Measurements from ENCODE around the gene STX8. TPM values are rescaled to one million over a fixed set of nuclear protein-coding genes. Genes with fewer than 3 reads are reported as not detected.

Gene STX8
- total RNA-seq, 1 experiment from 2014 or later, result 50.3 TPM

DNA sequence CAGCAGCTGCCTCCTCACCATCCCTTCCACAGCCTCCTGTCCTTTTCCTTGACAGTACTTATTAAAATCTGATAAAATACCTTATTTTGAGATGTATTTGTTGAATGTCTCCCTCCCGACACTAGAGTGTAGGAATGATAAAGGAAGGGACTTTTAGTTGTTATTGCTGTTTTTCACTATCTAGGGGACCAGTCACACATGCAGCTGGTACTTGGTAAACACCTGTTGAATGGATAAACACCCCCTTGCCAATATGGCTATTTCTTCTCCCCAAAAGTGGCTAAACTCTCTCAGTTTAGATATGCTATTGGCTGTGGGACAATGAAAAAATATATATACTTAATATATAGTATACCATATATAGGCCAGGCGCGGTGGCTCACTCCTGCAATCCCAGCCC is 96.7 kb downstream of the STX8 start:
- in situ Hi-C loops (cut with HindIII; ENCODE audit: low pct_unique_long_range_greater_than_20kb, low sequenced_read_pairs), result no loop called here
- BruUV-seq (replicated peaks), result no TSS peak
- Histone ChIP-seq H3K4me1 (ENCODE audit: control insufficient read depth, insufficient read depth, low read length) (no peaks in the 10 kb centered on the region), H3K27me3 (ENCODE audit: control insufficient read depth, insufficient read depth, low read length) (no peaks in the 10 kb centered on the region), H3K27ac (ENCODE audit: low read length) (no peak overlapping the region), H3K9me3 (ENCODE audit: control insufficient read depth, insufficient read depth, low read depth, low read length) (no peaks in the 10 kb centered on the region), H3K36me3 (ENCODE audit: control insufficient read depth, insufficient read depth, low read length) (no peaks in the 10 kb centered on the region; the same call in 1 of the 2 replicates), H3K4me3 (ENCODE audit: low read depth in 2 of 2, low read length in 2 of 2) (no peak overlapping the region)
- ATAC-seq (no peak), DNase-seq (ENCODE audit: low read depth, low spot score) (no peak)
- TF ChIP-seq POLR2AphosphoS5 (IDR thresholded peaks at IDR 0.05; ENCODE audit: low read depth, low read length), result no peak
- TF ChIP-seq TCF7L2 (IDR thresholded peaks at IDR 0.05; ENCODE audit: low read depth, low read length), result no peak
- TF ChIP-seq SIN3A (IDR thresholded peaks at IDR 0.05; ENCODE audit: borderline replicate concordance, insufficient read depth, low read depth, low read length), result no peak
- TF ChIP-seq, protein P1, sequence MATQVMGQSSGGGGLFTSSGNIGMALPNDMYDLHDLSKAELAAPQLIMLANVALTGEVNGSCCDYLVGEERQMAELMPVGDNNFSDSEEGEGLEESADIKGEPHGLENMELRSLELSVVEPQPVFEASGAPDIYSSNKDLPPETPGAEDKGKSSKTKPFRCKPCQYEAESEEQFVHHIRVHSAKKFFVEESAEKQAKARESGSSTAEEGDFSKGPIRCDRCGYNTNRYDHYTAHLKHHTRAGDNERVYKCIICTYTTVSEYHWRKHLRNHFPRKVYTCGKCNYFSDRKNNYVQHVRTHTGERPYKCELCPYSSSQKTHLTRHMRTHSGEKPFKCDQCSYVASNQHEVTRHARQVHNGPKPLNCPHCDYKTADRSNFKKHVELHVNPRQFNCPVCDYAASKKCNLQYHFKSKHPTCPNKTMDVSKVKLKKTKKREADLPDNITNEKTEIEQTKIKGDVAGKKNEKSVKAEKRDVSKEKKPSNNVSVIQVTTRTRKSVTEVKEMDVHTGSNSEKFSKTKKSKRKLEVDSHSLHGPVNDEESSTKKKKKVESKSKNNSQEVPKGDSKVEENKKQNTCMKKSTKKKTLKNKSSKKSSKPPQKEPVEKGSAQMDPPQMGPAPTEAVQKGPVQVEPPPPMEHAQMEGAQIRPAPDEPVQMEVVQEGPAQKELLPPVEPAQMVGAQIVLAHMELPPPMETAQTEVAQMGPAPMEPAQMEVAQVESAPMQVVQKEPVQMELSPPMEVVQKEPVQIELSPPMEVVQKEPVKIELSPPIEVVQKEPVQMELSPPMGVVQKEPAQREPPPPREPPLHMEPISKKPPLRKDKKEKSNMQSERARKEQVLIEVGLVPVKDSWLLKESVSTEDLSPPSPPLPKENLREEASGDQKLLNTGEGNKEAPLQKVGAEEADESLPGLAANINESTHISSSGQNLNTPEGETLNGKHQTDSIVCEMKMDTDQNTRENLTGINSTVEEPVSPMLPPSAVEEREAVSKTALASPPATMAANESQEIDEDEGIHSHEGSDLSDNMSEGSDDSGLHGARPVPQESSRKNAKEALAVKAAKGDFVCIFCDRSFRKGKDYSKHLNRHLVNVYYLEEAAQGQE (IDR thresholded peaks at IDR 0.05; ENCODE audit: insufficient read depth in 1 of 2, low read depth in 2 of 2, low read length in 1 of 2), result no peak
- TF ChIP-seq, protein P2, sequence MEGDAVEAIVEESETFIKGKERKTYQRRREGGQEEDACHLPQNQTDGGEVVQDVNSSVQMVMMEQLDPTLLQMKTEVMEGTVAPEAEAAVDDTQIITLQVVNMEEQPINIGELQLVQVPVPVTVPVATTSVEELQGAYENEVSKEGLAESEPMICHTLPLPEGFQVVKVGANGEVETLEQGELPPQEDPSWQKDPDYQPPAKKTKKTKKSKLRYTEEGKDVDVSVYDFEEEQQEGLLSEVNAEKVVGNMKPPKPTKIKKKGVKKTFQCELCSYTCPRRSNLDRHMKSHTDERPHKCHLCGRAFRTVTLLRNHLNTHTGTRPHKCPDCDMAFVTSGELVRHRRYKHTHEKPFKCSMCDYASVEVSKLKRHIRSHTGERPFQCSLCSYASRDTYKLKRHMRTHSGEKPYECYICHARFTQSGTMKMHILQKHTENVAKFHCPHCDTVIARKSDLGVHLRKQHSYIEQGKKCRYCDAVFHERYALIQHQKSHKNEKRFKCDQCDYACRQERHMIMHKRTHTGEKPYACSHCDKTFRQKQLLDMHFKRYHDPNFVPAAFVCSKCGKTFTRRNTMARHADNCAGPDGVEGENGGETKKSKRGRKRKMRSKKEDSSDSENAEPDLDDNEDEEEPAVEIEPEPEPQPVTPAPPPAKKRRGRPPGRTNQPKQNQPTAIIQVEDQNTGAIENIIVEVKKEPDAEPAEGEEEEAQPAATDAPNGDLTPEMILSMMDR (IDR thresholded peaks at IDR 0.05), result no peak
- CTCF ChIA-PET, result no interaction called here
- POLR2A ChIA-PET, result no interaction called here
- intact Hi-C loops (cut with micrococcal nuclease; ENCODE audit: unreplicated experiment), result loop anchor here (5.0 kb wide), 1 partner anchor 92 kb away; no protein-coding TSS in a partner anchor

- intact Hi-C loops (cut with micrococcal nuclease; ENCODE audit: unreplicated experiment), result loop anchor here (5.0 kb wide), 1 partner anchor 88 kb away; no protein-coding TSS in a partner anchor
- in situ Hi-C loops (cut with HindIII; ENCODE audit: low pct_unique_long_range_greater_than_20kb, low sequenced_read_pairs), result no loop called here
- Histone ChIP-seq H3K27me3 (ENCODE audit: control insufficient read depth, insufficient read depth, low read length) (no peaks in the 10 kb centered on the region), H3K4me3 (ENCODE audit: low read depth in 2 of 2, low read length in 2 of 2) (no peak overlapping the region), H3K4me1 (ENCODE audit: control insufficient read depth, insufficient read depth, low read length) (no peaks in the 10 kb centered on the region), H3K36me3 (ENCODE audit: control insufficient read depth, insufficient read depth, low read length) (no peaks in the 10 kb centered on the region; the same call in 1 of the 2 replicates), H3K27ac (ENCODE audit: low read length) (no peak overlapping the region), H3K9me3 (ENCODE audit: control insufficient read depth, insufficient read depth, low read depth, low read length) (no peaks in the 10 kb centered on the region)
- ChIA-PET CTCF (no interaction called here), POLR2A (no interaction called here)
- no TSS peak for BruUV-seq (replicated peaks)
- no peak for ATAC-seq
- DNase-seq (ENCODE audit: low read depth, low spot score), result no peak
- TF ChIP-seq, protein P1 (IDR thresholded peaks at IDR 0.05; ENCODE audit: insufficient read depth in 1 of 2, low read depth in 2 of 2, low read length in 1 of 2), result no peak
- TF ChIP-seq TCF7L2 (IDR thresholded peaks at IDR 0.05; ENCODE audit: low read depth, low read length), result no peak
- TF ChIP-seq SIN3A (IDR thresholded peaks at IDR 0.05; ENCODE audit: borderline replicate concordance, insufficient read depth, low read depth, low read length), result no peak
- TF ChIP-seq, protein P2 (IDR thresholded peaks at IDR 0.05), result no peak
- TF ChIP-seq POLR2AphosphoS5 (IDR thresholded peaks at IDR 0.05; ENCODE audit: low read depth, low read length), result no peak
These were observed 100.4 kb downstream of the STX8 start for GRCh38 chr17:9475101-9475658.
